Midbrain (tissue), 1 donor: ENCODE data around the gene TRIM56.
"Not testable (repeated sequence)": the region's sequence is repeated elsewhere in the genome, so short reads cannot be mapped to it uniquely, and the experiment has no call there.

Experiments used
- DNase-seq: peaks from one replicate; lab custom pipeline; 2025; lab: John Stamatoyannopoulos, UW

TRIM56 gene

GRCh38 chr7:101085162-101085964, at the start of gene TRIM56:
Gene TRIM56, plus strand, starts transcription at chr7:101085481. Its CDS starts 1,832 bp downstream, at chr7:101087313.
- DNase-seq: peak; percentile 65

DNA sequence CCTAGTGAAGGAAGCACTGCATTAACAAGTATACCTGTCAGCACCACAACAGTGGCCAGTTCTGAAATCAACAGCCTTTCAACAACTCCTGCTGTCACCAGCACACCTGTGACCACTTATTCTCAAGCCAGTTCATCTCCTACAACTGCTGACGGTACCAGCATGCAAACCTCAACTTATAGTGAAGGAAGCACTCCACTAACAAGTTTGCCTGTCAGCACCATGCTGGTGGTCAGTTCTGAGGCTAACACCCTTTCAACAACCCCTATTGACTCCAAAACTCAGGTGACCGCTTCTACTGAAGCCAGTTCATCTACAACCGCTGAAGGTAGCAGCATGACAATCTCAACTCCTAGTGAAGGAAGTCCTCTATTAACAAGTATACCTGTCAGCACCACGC, 49.3 kb upstream of the TRIM56 start:
- DNase-seq: no peak

- DNase-seq: not testable (repeated sequence)
Observed at GRCh38 chr7:101041283-101041682, 44.0 kb upstream of the TRIM56 start.

- peak; percentile 61 for DNase-seq
Observed at GRCh38 chr7:101058355-101058754, 26.9 kb upstream of the TRIM56 start.

GRCh38 chr7:101059620-101059942, 25.7 kb upstream of the TRIM56 start:
- DNase-seq: no peak

- DNase-seq: no peak
Observed at GRCh38 chr7:101060992-101061391, 24.3 kb upstream of the TRIM56 start.

- DNase-seq: not testable (repeated sequence)
Observed at GRCh38 chr7:101064176-101064550, 21.1 kb upstream of the TRIM56 start.

GRCh38 chr7:101065162-101065561, 20.1 kb upstream of the TRIM56 start:
- not testable (repeated sequence) for DNase-seq

DNA sequence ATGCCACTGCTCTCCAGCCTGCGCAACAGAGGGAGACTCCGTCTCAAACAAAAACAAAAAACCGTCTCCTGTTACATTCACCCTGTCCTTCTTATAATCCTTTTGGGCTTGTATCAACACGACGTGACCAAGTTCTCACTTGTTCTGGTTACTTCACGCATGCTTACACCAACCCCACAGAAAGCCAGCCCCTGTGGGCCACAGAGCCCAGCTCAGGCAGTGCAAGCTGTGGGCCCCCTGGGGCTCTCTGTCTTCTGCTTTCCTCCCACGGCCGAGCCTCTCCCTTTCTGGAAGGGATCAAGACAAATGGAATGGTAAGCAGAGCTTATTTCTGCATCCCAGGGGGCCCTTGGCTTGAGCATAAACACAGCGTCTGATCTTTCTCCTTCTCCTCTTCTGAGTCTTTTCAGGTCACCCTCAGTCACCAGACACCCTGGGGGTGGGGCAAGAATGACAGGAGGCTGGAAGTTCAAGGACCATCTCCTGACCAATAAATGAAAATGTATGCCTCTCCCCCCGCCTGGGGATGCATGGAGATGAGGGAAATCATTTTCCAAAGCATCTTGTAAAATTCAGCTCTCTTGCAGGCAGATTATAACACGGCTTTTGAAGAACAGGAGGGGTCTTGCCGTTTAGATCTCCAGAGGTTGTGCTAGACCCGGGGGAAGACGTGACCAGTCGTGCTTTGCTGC, 19.0 kb upstream of the TRIM56 start:
- no peak for DNase-seq

DNA sequence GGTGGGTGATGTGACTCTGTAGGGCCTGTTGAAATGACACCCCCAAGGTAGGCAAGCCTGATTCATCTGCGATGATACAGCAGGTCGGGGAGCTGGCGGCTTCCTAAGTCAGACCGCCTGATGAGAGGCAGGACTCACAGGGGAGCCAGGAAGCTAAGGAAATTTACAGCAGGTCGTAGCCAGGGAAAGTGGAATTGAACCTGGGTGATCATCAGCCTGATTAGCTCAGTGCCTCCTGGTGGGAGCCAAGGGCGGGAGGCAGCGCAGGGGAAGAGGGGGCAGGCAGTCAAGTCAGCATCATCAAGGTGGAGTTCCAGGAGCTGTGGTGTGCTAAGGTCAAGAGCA, 18.5 kb upstream of the TRIM56 start:
- DNase-seq: no peak

DNA sequence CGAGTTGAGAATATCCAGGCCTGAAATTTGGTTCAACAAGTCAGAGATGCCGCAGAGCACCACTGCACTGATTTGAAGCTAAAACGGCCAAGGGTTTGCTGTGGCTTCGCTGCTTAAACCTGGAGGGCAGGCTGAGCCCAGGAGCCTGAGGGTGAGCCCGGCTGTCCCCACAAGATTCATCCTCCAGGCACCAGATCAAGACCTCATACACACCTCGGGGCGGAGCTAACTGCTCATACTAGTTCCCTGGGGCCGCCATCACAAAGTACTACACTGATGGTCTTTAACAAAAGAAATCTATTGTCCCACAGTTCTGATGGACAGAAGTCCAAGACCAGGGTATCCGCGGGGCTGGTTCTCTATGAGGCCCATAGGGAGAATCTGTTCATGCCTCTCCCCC, 16.9 kb upstream of the TRIM56 start:
- DNase-seq: no peak

- not testable (repeated sequence) for DNase-seq
Observed at GRCh38 chr7:101071362-101072104, 13.7 kb upstream of the TRIM56 start.

DNA sequence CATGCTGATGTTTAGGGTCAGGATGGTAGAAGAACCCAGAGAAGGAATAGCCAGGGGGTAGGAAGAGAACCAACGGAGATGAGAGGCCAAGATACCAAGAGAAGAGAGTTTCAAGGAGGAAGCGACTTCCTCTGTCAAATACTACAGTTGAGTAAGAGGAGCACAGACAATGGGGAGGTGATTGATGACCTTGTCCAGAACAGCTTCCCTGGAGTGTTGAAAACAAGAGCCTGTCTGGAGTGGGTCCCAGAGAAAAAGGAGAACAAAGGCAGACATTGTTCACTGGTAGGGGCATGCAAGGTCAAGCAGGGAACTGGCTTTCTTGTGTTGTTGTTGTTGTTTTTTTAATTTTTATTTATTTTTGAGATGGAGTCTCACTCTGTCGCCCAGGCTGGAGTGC, 9.6 kb upstream of the TRIM56 start:
- no peak for DNase-seq

GRCh38 chr7:101076183-101076582, 9.1 kb upstream of the TRIM56 start:
- DNase-seq: not testable (repeated sequence)

DNA sequence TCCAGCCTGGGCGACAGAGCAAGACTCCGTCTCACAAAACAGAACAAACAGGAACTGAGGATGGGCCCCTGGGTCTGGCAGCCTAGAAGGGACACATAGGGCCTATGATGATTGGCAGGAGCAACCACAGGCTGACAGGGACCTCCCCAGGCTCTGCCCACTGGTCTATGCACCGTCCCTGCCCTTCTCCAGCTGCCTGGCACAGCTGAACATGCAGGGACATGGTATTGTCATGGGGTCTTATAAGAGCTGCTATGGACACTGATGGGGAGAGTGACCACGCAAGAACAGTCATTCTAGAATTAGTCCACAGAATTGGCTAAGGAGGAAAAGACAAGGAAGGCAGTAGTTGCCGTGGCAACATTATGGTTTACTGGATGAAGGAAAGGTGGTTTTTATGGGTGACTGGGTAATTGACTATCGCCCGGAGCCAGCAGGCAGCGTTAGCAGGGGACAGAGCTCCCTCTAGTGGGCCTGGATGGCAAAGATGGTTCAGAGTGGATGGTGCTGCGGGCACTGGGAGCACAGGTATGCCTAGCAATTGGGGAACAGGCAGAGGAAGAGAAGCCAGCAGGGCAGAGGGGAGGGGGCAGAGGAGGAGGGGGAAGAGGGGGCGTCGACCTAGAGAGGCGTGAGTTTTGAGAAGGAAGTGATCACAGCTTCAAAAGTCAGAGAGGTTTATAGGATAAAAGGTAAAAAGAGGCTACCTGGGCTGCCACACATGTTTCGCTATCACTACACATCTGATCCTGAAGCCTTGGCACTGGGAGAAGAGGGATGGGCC, 7.8 kb upstream of the TRIM56 start:
- DNase-seq: peak; percentile 56

- DNase-seq: no peak
Observed at GRCh38 chr7:101081432-101081831, 3.8 kb upstream of the TRIM56 start.

- no peak for DNase-seq
Observed at GRCh38 chr7:101084865-101085161, 468 bp upstream of the TRIM56 start.

DNA sequence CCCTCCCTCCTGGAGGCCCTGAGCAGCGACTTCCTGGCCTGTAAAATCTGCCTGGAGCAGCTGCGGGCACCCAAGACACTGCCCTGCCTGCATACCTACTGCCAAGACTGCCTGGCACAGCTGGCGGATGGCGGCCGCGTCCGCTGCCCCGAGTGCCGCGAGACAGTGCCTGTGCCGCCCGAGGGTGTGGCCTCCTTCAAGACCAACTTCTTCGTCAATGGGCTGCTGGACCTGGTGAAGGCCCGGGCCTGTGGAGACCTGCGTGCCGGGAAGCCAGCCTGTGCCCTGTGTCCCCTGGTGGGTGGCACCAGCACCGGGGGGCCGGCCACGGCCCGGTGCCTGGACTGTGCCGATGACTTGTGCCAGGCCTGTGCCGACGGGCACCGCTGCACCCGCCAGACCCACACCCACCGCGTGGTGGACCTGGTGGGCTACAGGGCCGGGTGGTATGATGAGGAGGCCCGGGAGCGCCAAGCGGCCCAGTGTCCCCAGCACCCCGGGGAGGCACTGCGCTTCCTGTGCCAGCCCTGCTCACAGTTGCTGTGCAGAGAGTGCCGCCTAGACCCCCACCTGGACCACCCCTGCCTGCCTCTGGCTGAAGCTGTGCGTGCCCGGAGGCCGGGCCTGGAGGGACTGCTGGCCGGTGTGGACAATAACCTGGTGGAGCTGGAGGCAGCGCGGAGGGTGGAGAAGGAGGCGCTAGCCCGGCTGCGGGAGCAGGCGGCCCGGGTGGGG, 2.2 kb downstream of the TRIM56 start:
- no peak for DNase-seq

DNA sequence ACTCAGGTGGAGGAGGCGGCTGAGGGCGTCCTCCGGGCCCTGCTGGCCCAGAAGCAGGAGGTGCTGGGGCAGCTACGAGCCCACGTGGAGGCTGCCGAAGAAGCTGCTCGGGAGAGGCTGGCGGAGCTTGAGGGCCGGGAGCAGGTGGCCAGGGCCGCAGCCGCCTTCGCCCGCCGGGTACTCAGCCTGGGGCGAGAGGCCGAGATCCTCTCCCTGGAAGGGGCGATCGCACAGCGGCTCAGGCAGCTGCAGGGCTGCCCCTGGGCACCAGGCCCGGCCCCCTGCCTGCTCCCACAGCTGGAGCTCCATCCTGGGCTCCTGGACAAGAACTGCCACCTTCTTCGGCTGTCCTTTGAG, 2.8 kb downstream of the TRIM56 start:
- DNase-seq: no peak

- no peak for DNase-seq
Observed at GRCh38 chr7:101088858-101089529, 3.7 kb downstream of the TRIM56 start.

GRCh38 chr7:101089876-101090275, 4.6 kb downstream of the TRIM56 start:
- DNase-seq: no peak
